Activated CD8-positive, alpha-beta memory T cell treated with anti-CD3 and anti-CD28 coated beads for 24 hours (primary cell): ENCODE measurements around the gene PADI4.

ENCODE experiments used
- DNase-seq: peaks from one replicate; pipeline ENCODE4 v3.0.0-alpha.2; 2020

The PADI4 gene

DNA sequence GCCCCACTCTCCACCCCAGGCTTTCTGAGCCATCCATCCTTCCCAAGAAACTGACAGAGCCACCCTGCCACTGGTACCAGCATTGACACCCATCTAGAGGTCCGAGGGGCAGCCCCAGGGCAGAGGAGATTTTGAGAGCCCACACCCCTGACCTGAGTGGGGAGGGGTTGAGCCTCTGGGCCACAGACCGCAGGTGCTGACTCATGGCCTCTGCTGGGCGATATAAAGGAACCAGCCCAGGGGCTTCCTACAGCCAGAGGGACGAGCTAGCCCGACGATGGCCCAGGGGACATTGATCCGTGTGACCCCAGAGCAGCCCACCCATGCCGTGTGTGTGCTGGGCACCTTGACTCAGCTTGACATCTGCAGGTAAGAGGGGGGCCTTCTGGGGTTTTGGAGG is at the start of gene PADI4:
PADI4 (plus strand) TSS at position 252 of the 400 bp plus-strand sequence; CDS start at position 278, 26 bp downstream.
- no peak for DNase-seq

DNA sequence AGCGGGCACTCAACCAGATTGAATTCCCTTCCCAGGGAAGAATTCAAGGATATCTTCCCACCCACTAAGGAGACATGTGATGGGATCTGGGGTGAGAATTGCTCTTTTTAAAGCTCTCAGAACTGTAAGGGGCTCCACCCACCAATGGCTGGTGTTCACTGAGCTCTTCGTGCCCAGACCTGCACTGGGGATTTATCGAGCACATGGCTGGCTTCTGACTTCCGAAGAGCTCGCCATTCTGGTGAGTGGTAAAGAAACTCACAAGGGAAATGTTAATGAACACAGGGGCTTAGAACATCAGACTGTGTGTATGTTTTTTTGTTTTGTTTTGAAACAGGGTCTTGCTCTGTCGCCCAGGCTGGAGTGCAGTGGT is 49.3 kb upstream of the PADI4 start:
- DNase-seq: no peak

GRCh38 chr1:17259233-17259873 is 48.6 kb upstream of the PADI4 start:
- DNase-seq: no peak

GRCh38 chr1:17260264-17260663 is 47.7 kb upstream of the PADI4 start:
- DNase-seq: no peak

GRCh38 chr1:17260738-17261137 is 47.3 kb upstream of the PADI4 start:
- DNase-seq: no peak

DNA sequence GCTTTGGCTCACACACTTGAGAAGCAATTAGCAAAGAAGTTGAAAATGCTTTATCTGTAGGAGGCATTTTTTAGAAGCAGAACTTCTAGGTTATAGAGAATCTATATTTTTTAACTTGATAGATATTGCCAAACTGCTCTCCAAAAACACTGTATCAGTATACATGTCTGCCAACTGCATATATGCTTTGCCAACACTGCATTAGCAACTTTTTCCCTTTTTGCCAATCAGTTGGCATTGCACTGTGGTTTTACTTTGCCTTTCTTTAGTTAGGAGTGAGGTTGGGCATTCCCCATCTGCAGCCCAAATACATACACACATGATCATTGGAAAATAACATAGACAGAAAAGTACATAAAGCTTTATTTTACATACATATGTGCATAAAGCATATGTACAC is 44.1 kb upstream of the PADI4 start:
- no peak for DNase-seq

GRCh38 chr1:17264470-17264869 is 43.5 kb upstream of the PADI4 start:
- DNase-seq: no peak

- no peak for DNase-seq
Measured at GRCh38 chr1:17265162-17265561, 42.8 kb upstream of the PADI4 start.

DNA sequence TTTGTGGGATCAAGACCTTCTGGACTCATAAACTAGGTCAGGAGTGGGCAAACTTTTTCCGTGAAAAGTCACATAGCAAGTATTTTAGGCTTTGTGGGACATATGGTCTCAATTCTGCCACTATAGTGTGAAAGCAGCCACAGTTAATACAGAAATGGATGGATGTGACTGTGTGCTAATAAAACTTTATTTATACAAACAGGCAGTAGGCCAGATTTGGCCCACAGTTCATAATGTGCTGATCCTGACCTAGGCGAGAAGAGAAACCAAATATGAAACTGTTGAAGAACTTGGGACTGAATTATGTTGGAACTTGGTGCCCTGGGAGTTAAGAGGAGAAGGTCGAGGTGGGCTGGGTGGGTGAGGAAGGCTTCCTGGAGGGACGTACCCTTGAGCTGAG is 42.0 kb upstream of the PADI4 start:
- DNase-seq: no peak

DNA sequence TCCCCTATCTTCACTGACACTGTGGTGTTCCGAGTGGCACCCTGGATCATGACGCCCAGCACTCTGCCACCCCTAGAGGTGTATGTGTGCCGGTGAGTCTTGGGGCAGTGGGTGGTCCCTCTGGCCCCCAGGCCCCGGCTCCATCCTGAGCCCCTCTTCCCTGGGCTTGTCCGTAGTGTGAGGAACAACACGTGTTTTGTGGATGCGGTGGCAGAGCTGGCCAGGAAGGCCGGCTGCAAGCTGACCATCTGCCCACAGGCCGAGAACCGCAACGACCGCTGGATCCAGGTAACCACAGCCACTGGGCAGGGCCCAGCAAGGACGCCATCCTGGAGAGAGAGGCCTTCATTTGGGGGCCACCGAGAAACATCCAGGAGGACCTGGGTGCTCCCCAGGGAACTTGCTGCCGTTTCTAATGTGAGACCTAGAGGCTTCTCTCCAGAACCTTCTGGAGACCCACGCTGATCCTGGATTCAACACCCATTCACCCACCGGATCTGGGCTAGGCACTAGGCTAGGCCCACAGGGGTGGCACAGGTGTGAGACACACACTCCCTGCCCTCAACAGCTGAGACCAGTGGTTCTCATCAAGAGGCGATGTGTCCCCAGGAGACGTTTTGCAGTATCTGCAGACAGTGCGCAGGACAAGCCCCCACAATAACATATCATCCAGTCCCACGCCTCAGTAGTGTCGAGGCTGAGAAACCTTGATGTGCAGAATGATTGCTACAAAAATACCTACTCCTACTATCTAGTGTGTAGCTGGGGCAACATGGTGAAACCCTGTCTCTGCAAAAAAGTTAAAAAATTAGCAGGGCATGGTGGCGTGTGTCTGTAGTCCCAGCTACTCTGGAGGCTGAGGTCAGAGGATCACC is 36.9 kb upstream of the PADI4 start:
- no peak for DNase-seq

DNA sequence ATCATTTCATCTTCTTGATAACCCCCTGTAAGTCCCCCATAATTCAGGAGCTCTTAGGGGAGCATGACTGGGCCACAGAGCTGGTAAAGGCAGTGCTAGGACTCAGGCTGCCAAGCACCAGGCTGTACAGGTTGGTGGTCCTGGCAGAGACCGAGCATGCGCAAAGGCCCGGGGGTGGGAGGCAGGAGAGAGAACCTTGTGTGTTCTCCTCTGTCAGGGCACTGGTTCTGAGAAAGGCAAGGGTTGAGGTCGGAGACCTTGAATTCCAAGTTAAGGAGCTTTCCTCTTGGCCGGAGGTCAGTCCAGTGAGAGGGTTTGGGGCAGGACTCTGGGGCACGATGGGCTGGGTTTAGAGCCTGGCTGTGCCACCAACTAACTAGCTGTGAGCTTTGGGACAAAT is 35.9 kb upstream of the PADI4 start:
- DNase-seq: no peak

- DNase-seq: no peak
Measured at GRCh38 chr1:17272646-17273045, 35.4 kb upstream of the PADI4 start.

GRCh38 chr1:17273096-17273495 is 34.9 kb upstream of the PADI4 start:
- no peak for DNase-seq

DNA sequence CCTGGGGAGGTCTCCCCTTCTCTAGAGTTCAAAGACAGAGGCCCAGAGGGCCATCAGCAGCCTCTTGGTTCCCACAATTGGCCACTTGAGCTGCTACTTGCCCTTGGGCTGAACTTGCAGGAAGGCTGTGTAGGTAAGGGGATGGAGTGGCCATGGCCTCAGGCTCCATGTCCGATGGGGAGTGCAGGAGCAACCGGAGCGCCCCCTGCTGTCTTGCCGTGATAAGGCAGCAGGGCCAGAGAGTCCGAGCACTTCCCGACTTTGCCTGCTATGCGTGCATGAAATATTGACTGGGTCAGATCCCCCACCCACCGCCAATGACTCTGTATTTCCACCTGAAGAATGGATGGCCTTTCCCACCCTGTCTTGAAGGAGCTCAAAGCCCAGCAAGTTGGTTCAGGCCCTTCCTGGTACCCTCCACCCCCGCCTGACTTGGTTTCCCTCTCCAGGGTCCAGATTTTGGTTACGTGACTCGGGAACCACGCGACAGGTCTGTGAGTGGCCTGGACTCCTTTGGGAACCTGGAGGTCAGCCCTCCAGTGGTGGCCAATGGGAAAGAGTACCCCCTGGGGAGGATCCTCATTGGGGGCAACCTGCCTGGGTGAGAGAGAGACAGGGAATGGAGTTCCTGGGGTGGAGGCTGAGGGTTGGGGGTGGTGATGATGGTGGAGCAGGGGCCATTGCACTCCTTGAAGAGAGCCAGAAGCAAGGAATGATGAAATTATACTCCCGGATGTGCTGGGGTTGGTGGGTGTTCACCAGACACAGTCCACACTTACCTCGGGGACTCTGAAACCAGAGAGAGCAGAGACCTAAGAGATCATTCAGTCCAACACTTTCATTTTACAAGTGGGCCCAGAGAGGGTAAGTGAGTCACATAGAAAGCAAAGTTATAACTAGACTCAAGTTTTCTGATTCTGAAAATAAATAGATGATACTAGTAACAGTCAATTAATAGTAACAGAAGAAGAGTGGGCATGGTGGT is 33.5 kb upstream of the PADI4 start:
- DNase-seq: peak; percentile 59

GRCh38 chr1:17276568-17276967 is 31.4 kb upstream of the PADI4 start:
- no peak for DNase-seq

DNA sequence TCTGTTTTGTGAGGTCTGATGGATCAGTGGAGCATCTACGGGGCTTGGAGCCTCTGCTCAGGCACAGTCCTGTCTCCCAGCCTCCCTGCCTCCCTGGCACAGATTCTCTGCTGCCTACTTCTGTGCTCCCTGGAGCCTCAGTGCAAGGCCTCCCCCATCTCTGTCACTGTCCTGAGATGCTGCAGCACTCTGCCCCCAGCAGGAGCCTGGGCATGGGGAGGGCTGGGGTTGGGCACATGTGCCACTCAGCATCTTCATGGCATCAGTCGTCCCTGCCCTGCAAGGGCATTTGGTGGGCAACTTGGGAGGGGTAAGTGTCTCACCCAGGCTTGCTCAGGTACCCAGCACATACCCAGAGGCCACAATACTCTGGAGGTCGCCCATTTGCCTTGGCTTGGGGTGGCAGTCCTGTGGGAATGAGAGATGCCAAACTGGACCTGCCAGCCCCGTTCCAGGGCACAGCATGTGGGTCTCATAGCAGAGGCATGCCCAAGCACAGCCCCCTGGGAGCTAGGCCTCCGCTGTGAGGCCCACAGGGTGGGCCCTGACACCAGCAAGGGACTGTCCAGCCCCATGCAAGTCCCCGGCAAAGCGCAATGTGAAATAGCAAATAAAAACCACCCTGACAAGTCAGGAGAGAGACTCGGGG is 30.4 kb upstream of the PADI4 start:
- no peak for DNase-seq

DNA sequence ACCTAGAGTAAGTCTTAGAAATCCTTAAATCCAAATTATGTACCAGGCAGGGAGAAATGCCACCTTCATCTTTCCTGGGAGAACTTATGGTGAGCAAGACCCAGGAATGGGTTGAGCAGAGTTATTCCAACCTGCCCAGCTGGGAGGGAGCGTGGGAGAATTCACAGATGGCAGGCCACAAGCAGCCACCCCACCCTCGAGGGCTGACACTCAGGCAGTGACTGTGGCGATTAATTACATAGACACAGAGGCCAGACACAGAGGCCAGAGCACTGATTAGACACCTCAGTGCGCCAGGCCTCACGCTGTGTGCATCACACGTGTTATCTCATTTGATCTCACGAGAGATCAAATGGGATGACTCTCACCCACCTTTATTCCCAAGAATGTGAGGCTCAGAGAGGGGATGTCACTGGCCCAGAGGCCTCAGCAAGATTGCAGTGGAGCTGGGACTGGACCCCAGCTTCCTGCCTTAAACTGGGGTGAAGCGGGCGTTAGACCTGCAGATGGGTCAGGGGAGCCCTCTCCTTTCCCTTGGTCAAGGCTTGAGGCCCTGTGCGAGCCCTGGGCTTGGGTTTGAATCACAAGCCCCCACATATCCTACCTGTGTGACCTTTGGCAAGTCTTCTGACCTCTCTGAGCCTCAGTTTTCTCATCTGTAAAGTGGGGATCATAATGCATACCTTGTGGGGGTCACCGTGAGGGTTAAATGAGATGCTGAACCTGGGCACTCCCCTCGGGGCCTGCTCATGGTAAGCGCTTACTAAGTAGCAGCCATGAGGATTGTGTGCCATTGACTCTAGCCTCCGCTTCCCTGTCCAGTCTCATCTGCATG is 28.8 kb upstream of the PADI4 start:
- no peak for DNase-seq

DNA sequence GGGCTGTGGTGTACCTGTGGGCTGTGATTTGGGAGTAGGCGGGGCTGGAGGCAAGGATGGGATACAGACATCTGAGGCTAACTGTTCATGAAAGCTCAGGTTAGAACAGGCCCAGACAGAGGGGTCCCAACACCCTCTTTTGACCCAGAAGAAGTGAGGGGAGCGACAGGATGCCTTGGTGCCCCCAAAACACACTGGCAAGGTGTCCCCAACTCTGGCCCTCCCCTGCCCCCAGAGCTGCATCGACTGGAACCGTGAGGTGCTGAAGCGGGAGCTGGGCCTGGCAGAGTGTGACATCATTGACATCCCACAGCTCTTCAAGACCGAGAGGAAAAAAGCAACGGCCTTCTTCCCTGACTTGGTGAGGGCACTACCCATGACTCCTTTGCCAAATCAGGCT is 27.6 kb upstream of the PADI4 start:
- no peak for DNase-seq

DNA sequence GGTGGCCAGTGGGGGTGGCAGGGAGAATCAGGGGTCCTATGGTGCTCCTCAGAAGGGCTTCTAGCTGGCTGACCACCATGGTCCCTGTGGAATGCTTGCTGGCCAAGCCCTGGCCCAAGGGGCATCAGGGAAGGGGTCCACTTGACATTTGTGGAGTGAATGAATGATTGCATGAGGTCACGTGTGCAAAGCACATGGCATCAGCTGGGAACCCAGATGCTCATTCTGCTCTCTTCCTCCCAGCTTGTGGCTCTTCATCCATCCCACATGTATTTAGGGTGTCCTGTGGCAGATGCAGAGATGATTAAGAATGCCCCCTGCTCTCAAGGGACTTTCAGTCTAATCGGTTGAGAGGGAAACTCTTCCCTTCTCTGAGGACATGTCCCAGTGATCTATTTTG is 27.1 kb upstream of the PADI4 start:
- DNase-seq: no peak

GRCh38 chr1:17281775-17282181 is 26.2 kb upstream of the PADI4 start:
- no peak for DNase-seq

DNA sequence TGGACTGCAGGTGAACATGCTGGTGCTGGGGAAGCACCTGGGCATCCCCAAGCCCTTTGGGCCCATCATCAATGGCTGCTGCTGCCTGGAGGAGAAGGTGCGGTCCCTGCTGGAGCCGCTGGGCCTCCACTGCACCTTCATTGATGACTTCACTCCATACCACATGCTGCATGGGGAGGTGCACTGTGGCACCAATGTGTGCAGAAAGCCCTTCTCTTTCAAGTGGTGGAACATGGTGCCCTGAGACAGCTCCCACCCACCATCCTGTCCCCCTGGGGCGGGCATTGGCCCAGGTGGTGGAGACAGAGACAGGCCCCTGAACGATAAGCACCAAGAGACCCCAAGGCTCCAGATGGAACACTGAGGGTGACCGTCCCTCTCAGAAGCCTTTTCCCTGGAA is 25.2 kb upstream of the PADI4 start:
- DNase-seq: no peak

GRCh38 chr1:17286646-17287045 is 21.4 kb upstream of the PADI4 start:
- no peak for DNase-seq
